ENCODE data around the gene PEF1.

DNA sequence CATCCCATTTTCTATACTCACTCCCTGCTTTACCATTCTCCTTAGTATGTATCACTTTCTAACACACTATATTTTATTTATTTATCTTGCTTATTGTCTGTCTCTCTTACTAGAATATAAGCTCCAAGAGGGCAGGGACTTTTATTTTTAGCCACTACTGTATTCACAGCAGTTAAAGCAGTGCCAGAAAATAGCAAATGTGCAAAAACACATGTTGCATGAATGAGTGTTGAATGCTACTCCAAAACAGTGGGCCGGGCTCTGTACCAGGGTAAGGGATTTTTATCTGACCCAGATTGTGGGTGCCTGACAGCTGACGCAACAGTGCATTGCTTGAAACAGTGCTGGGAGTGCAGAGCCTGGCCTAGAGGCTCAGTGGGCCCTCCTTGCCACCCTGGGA, 34.4 kb upstream of the PEF1 start:
- TF ChIP-seq CTCF (conservative IDR thresholded peaks at IDR 0.05; ENCODE audit: low read depth, low read length): no peak
- no peak for TF ChIP-seq EZH2phosphoT487 (IDR thresholded peaks at IDR 0.05; ENCODE audit: borderline replicate concordance, low read length)
- no peak for TF ChIP-seq EZH2 (IDR thresholded peaks at IDR 0.05; ENCODE audit: low read length, unreplicated experiment)
